KG1 (cell line): ENCODE results near the gene ZNF431.
"Not testable (repeated sequence)": the region's sequence is repeated elsewhere in the genome, so short reads cannot be mapped to it uniquely, and the experiment has no call there.

Experiments used
- DNase-seq: peaks from one replicate; lab custom pipeline; 2025; lab: John Stamatoyannopoulos, UW

ZNF431 gene

GRCh38 chr19:21141787-21142464, at the start of gene ZNF431:
ZNF431 (plus strand) TSS chr19:21142040; CDS start chr19:21142184, 144 bp downstream.
- peak; percentile 87 for DNase-seq

GRCh38 chr19:21092109-21092508, 49.7 kb upstream of the ZNF431 start:
- no peak for DNase-seq

- no peak for DNase-seq
These were observed 47.4 kb upstream of the ZNF431 start for GRCh38 chr19:21094347-21095025.

- DNase-seq = no peak
These were observed 43.5 kb upstream of the ZNF431 start for GRCh38 chr19:21098291-21098690.

GRCh38 chr19:21101521-21102242, 40.2 kb upstream of the ZNF431 start:
- DNase-seq = no peak

- DNase-seq = no peak
These were observed 32.7 kb upstream of the ZNF431 start for GRCh38 chr19:21109116-21109515.

GRCh38 chr19:21110183-21110582, 31.7 kb upstream of the ZNF431 start:
- DNase-seq = no peak

- no peak for DNase-seq
These were observed 26.4 kb upstream of the ZNF431 start for GRCh38 chr19:21115430-21115829.

- DNase-seq = no peak
These were observed 24.6 kb upstream of the ZNF431 start for GRCh38 chr19:21117041-21117907.

GRCh38 chr19:21126078-21126477, 15.8 kb upstream of the ZNF431 start:
- DNase-seq = no peak

- DNase-seq = no peak
These were observed 14.8 kb upstream of the ZNF431 start for GRCh38 chr19:21127001-21127400.

GRCh38 chr19:21127898-21128297, 13.9 kb upstream of the ZNF431 start:
- no peak for DNase-seq

- no peak for DNase-seq
These were observed 12.7 kb upstream of the ZNF431 start for GRCh38 chr19:21128901-21129698.

- DNase-seq = no peak
These were observed 11.6 kb upstream of the ZNF431 start for GRCh38 chr19:21130097-21130775.

- DNase-seq = no peak
These were observed 8.2 kb upstream of the ZNF431 start for GRCh38 chr19:21133633-21134032.

- DNase-seq = no peak
These were observed 6.9 kb upstream of the ZNF431 start for GRCh38 chr19:21134934-21135366.

GRCh38 chr19:21135433-21135832, 6.4 kb upstream of the ZNF431 start:
- DNase-seq = no peak

GRCh38 chr19:21138130-21138529, 3.7 kb upstream of the ZNF431 start:
- no peak for DNase-seq

- DNase-seq = not testable (repeated sequence)
These were observed 834 bp upstream of the ZNF431 start for GRCh38 chr19:21141006-21141405.

- DNase-seq = no peak
These were observed 1.6 kb downstream of the ZNF431 start for GRCh38 chr19:21143428-21143827.

GRCh38 chr19:21143854-21144253, 2.0 kb downstream of the ZNF431 start:
- DNase-seq = no peak
